Measurements from ENCODE around the gene SOCS2. TPM values are rescaled to one million over a fixed set of nuclear protein-coding genes. Genes with fewer than 3 reads are reported as not detected.

The SOCS2 gene
- total RNA-seq, 1 experiment from 2014 or later: 57.2 TPM

GRCh38 chr12:93599192-93599591 is 26.7 kb downstream of the SOCS2 start:
- Histone ChIP-seq H3K18ac (ENCODE audit: insufficient read length, low read depth, low read length) (no peak overlapping the region), H4K91ac (ENCODE audit: insufficient read length, low read depth, low read length) (no peak overlapping the region)
- no peaks in the 10 kb centered on the region for H3K9me3 Mint-ChIP-seq

More at GRCh38 chr12:93599192-93599591, 26.7 kb downstream of the SOCS2 start:
- no peak overlapping the region for H3K56ac ChIP-seq (ENCODE audit: insufficient read length, low read depth, low read length)
- H4K20me1 ChIP-seq (ENCODE audit: control insufficient read depth, insufficient read depth, insufficient read length): no peaks in the 10 kb centered on the region
- no peak overlapping the region for H2BK12ac ChIP-seq (ENCODE audit: insufficient read length, low read depth, low read length)
- no peaks in the 10 kb centered on the region for H3K79me1 ChIP-seq (ENCODE audit: insufficient read depth, low read depth, low read length, poor library complexity, severe bottlenecking)
- WGBS (ENCODE audit: extremely low coverage, insufficient read length, low lambda C conversion rate): no CpG with 5 or more reads among the region's 3 CpGs
- no peak overlapping the region for H2AFZ ChIP-seq (ENCODE audit: low read length)
- H2BK5ac ChIP-seq (ENCODE audit: insufficient read length, low read length): no peak overlapping the region
- Mint-ChIP-seq H3K27me3 (ENCODE audit: low read depth) (no peaks in the 10 kb centered on the region), H3K27ac (no peak overlapping the region), H3K4me3 (no peak overlapping the region), H3K4me1 (peaks cover 13 to 18% of the 10 kb centered on the region in 2 experiments), H3K36me3 (ENCODE audit: insufficient read depth in 1 of 3, low read depth in 3 of 3) (no peaks in the 10 kb centered on the region)
- no peaks in the 10 kb centered on the region for H3K9me3 ChIP-seq (ENCODE audit: control insufficient read depth, low read depth, low read length)
- no peak overlapping the region for H3K23ac ChIP-seq (ENCODE audit: insufficient read length, low read depth, low read length)
- H3K14ac ChIP-seq (ENCODE audit: insufficient read depth, low read length): no peak overlapping the region
- H3K4me1 ChIP-seq (ENCODE audit: insufficient read depth, low read length): no peaks in the 10 kb centered on the region; the same call in 1 of the 2 replicates
- no peak overlapping the region for H3K4ac ChIP-seq (ENCODE audit: low read depth, low read length)
- no peak overlapping the region for H4K5ac ChIP-seq (ENCODE audit: insufficient read length, low read depth, low read length)
- H2BK15ac ChIP-seq (ENCODE audit: low read depth, low read length): no peak overlapping the region
- H2BK120ac ChIP-seq (ENCODE audit: low read depth, low read length, poor library complexity, severe bottlenecking): no peak overlapping the region
- H4K8ac ChIP-seq (replicated peaks; ENCODE audit: insufficient read length, low read depth, low read length): no peak overlapping the region
- H3K4me2 ChIP-seq (ENCODE audit: insufficient read depth, insufficient read length, low read length): no peak overlapping the region
- no peak overlapping the region for H3T11ph ChIP-seq (ENCODE audit: low read length)
- no peak for TF ChIP-seq CTCF (conservative IDR thresholded peaks at IDR 0.05)
- H2AK5ac ChIP-seq (ENCODE audit: insufficient read length, low read length): no peak overlapping the region
- H3K9ac ChIP-seq (ENCODE audit: extremely low read depth, insufficient read length, low read length): no peak overlapping the region
- H3K27me3 ChIP-seq (ENCODE audit: insufficient read depth, low read length): no peaks in the 10 kb centered on the region
- no peak for DNase-seq
- no peaks in the 10 kb centered on the region for H3K79me2 ChIP-seq (ENCODE audit: insufficient read depth, low read length)
- H3K27ac ChIP-seq (ENCODE audit: insufficient read length, low read depth, low read length): no peak overlapping the region
- no peaks in the 10 kb centered on the region for H3K23me2 ChIP-seq (ENCODE audit: insufficient read length, low read depth, low read length, poor library complexity, severe bottlenecking)
- no peak overlapping the region for H2BK20ac ChIP-seq (ENCODE audit: low read depth, low read length, poor library complexity, severe bottlenecking)

All from H9 (cell line).